Esophagus squamous epithelium (tissue), 5 donors: ENCODE results near the gene HCFC1. TPM values are rescaled to one million over a fixed set of nuclear protein-coding genes. Genes with fewer than 3 reads are reported as not detected.

ENCODE experiments used
- DNase-seq: peaks from one replicate; lab custom pipeline; 2025; lab: John Stamatoyannopoulos, UW
- H3K27ac ChIP-seq, 4 donors: fragments of 200-600 bp; sonication (generic); one replicate each; pipeline ENCODE4 v1.5.1; 2016 to 2019; ENCODE audit warnings: mild to moderate bottlenecking in 1 of 4
- H3K27me3 ChIP-seq, 4 donors: fragments of 200-600 bp; sonication (generic); 1 replicate in 3 of 4; 2 replicates in 1 of 4; pipeline versions ENCODE4 v1.5.1 to v1.6.0; 2017 to 2021; ENCODE audit warnings: antibody characterized with exemption in 1 of 4
- H3K36me3 ChIP-seq, 3 donors: fragments of 200-600 bp; sonication (generic); one replicate each; pipeline ENCODE4 v1.5.1; 2016 to 2019
- H3K4me1 ChIP-seq, 3 donors: fragments of 200-600 bp; sonication (generic); one replicate each; pipeline ENCODE4 v1.5.1; 2017 to 2019
- H3K4me3 ChIP-seq, 4 donors: fragments of 200-600 bp; sonication (generic); 1 replicate in 3 of 4; 2 replicates in 1 of 4; pipeline ENCODE4 v1.5.1; 2016 to 2019; ENCODE audit warnings: mild to moderate bottlenecking in 2 of 4, moderate library complexity in 1 of 4
- H3K9me3 ChIP-seq, 3 donors: fragments of 200-600 bp; sonication (generic); one replicate each; pipeline ENCODE4 v1.5.1; 2016 to 2019
- CTCF ChIP-seq, 6 experiments: fragments of 450-650 bp in 4 of 6; fragments of 200-600 bp in 2 of 6; sonication (generic) in 2 of 6; IDR thresholded peaks; one replicate each; pipeline ENCODE4 v1.5.1; 2016 to 2019; ENCODE audit warnings: antibody characterized with exemption in 6 of 6, mild to moderate bottlenecking in 4 of 6, moderate library complexity in 4 of 6
- POLR2A ChIP-seq, 4 donors: fragments of 450-650 bp; IDR thresholded peaks; one replicate each; pipeline ENCODE4 v1.6.1; 2017; ENCODE audit warnings: antibody characterized with exemption in 4 of 4, mild to moderate bottlenecking in 4 of 4, moderate library complexity in 3 of 4
- WGBS, 2 donors: methylation state at CpG; one replicate each; pipeline ENCODE4 v1.1.5; 2018; 5-methylcytosine and 5-hydroxymethylcytosine counted together
- intact Hi-C: fragments of 100-400 bp; cut with DNase I; formaldehyde crosslinking; loops from one replicate; pipeline ENCODE4 v1.15.0; 2022
- total RNA-seq, 4 donors: library from RNA; depleted of rRNA; stranded (reverse); fragments of >200 nt; gene quantifications; one replicate each; pipeline ENCODE4 v1.1.0, GENCODE V29; 2016
- donor health status: DM: yes; HTN: yes; CAD: no.

HCFC1 gene
- total RNA-seq, 4 donors from 2014 or later: 22.2 to 54.0 (median 37.0) TPM

DNA sequence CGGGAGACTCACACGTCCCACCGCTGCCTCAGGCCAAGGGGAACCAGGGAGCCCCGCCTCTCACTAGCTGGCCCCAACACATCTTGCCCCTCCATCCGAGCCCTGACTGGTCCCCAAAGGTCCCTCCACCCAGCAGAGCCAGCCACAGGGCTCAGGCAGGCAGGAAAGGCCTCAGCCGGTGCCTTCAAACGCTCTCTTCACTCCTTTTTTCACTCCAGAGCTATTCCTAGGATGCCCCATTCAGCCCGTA lies 44.0 kb downstream of the HCFC1 start:
- peak overlapping the region; percentile 95 to 98 (median 97) for H3K27ac ChIP-seq
- H3K9me3 ChIP-seq: no peaks in the 10 kb centered on the region
- intact Hi-C loops: no loop called here
- WGBS, 2 donors: 3 to 26% methylated on average over 5 to 7 of the region's 8 CpGs
- TF ChIP-seq CTCF (IDR thresholded peaks at IDR 0.05) (no peak), POLR2A (IDR thresholded peaks at IDR 0.05) (no peak)
- H3K36me3 ChIP-seq: peaks cover 0 to 31% (median 0%) of the 10 kb centered on the region in 3 donors
- peak overlapping the region; percentile 46 to 78 (median 58) for H3K4me3 ChIP-seq
- no peak for DNase-seq
- peaks cover 19 to 58% (median 22%) of the 10 kb centered on the region in 3 donors for H3K4me1 ChIP-seq
- H3K27me3 ChIP-seq: no peaks in the 10 kb centered on the region

DNA sequence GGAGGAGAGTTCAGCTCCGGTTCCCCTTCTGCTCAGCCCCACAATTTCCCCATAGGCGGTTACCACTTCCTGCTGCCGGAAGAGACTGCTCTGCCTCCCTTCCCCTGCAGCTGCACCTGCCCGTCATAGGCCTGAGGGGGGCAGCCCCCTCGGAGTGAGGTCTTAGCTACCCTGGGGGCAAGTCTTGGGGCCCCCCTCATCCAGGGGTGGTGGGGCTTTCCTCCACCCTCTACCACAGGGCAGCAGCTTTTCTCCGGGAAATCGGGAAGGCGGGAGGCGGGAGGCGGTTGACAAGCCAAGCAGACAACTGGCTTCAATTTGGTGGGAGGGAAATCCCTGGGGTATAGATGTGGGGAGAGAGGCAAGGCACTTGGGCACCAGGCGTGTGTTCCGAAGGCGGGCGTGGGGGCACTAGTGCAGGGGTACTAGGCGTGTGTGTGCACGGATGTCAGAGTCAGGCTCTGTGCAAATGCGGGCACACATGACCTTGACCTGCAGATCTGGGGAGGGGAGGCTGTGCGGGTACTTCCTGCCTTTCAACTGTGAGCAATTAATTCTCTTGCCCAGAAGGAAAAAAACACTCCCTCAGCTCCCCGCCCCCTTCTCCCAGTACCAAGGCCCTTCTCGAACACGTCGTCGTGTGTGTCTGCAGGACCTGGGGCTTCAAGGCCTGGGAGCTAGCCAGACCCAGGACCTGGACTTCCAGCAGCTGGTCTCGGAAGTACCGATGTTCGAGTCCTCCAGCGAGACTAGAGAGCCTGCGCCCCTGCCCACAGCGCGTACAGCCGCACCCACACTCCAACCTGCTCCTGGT lies 44.6 kb downstream of the HCFC1 start:
- TF ChIP-seq POLR2A (IDR thresholded peaks at IDR 0.05): peak in 2 of 4 donors; percentile 13 to 52
- TF ChIP-seq CTCF (IDR thresholded peaks at IDR 0.05): peak in 1 of 6 experiments; percentile 8
- Histone ChIP-seq H3K9me3 (no peaks in the 10 kb centered on the region), H3K4me3 (peak overlapping the region; percentile 46 to 78 (median 58)), H3K36me3 (peaks cover 0 to 26% (median 0%) of the 10 kb centered on the region in 3 donors), H3K4me1 (peaks cover 19 to 60% (median 22%) of the 10 kb centered on the region in 3 donors), H3K27ac (peak overlapping the region; percentile 95 to 98 (median 97)), H3K27me3 (no peaks in the 10 kb centered on the region)
- peak; percentile 31 for DNase-seq
- intact Hi-C loops: no loop called here
- WGBS, 2 donors: 52% methylated on average over 7 of the region's 31 CpGs; no CpG with 5 or more reads in 1 of the 2 donors

GRCh38 chrX:153926552-153926857 lies 45.1 kb downstream of the HCFC1 start:
- peaks cover 23 to 66% (median 25%) of the 10 kb centered on the region in 3 donors for H3K4me1 ChIP-seq
- no peak for DNase-seq
- no CpG with 5 or more reads among the region's 4 CpGs for WGBS, 2 donors
- no peaks in the 10 kb centered on the region for H3K27me3 ChIP-seq
- no peak for TF ChIP-seq POLR2A (IDR thresholded peaks at IDR 0.05)
- TF ChIP-seq CTCF (IDR thresholded peaks at IDR 0.05): no peak
- H3K9me3 ChIP-seq: no peaks in the 10 kb centered on the region
- H3K27ac ChIP-seq: peak overlapping the region; percentile 95 to 98 (median 97)
- peak overlapping the region; percentile 12 to 78 (median 58) for H3K4me3 ChIP-seq
- H3K36me3 ChIP-seq: peaks cover 0 to 21% (median 0%) of the 10 kb centered on the region in 3 donors
- intact Hi-C loops: no loop called here

GRCh38 chrX:153925739-153926551 lies 45.7 kb downstream of the HCFC1 start, which contains the start of gene ARHGAP4:
Gene ARHGAP4 (minus strand): TSS chrX:153926264. CDS start chrX:153926202, 62 bp downstream.
- no peak for TF ChIP-seq POLR2A (IDR thresholded peaks at IDR 0.05)
- TF ChIP-seq CTCF (IDR thresholded peaks at IDR 0.05): no peak
- Histone ChIP-seq H3K36me3 (peaks cover 0 to 15% (median 0%) of the 10 kb centered on the region in 3 donors), H3K27ac (peak within 1 kb of the TSS; percentile 95 to 98 (median 97)), H3K4me1 (peaks cover 28 to 72% (median 29%) of the 10 kb centered on the region in 3 donors), H3K4me3 (peak within 1 kb of the TSS; percentile 12 to 78 (median 58)), H3K9me3 (no peaks in the 10 kb centered on the region), H3K27me3 (no peaks in the 10 kb centered on the region)
- no peak for DNase-seq
- 44 to 48% methylated on average over 6 to 19 of the region's 59 CpGs for WGBS, 2 donors
- intact Hi-C loops: no loop called here

DNA sequence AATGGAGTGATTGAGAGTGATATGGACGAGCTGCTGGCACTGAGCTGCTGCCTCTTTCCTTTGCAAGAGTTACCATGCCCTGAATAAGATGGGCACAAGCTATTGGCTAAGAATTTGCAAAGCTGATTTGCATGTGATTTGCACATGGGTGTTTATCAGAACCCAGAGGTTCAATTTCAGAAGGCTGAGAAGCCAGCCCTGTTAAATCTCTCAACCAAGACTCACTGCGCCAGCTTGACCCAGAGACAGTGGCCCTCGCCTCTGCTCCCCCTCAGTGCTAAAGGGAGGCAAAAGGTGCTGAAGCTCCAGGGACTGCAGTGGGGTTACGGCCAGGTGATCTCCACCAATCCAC lies 46.3 kb downstream of the HCFC1 start:
- intact Hi-C loops: no loop called here
- Histone ChIP-seq H3K27me3 (no peaks in the 10 kb centered on the region), H3K9me3 (no peaks in the 10 kb centered on the region), H3K4me3 (peak overlapping the region; percentile 5 to 78 (median 58)), H3K27ac (peak overlapping the region in 3 of 4 donors; percentile 42 to 98 (median 97)), H3K4me1 (peaks cover 28 to 77% (median 29%) of the 10 kb centered on the region in 3 donors), H3K36me3 (peaks cover 0 to 9% (median 0%) of the 10 kb centered on the region in 3 donors)
- DNase-seq: no peak
- WGBS, 2 donors: 40 to 92% methylated on average over 2 to 3 of the region's 4 CpGs
- TF ChIP-seq POLR2A (IDR thresholded peaks at IDR 0.05) (peak in 1 of 4 donors; percentile 56), CTCF (IDR thresholded peaks at IDR 0.05) (no peak)
